Left renal cortex interstitium (tissue), 4 donors: Measurements from ENCODE around the gene ZNF791. TPM values are rescaled to one million over a fixed set of nuclear protein-coding genes. Genes with fewer than 3 reads are reported as not detected.
"Not testable (repeated sequence)": the region's sequence is repeated elsewhere in the genome, so short reads cannot be mapped to it uniquely, and the experiment has no call there.

Experiments used
- DNase-seq, 4 donors: peaks; one replicate each; pipeline ENCODE4 v3.0.0-alpha.2; 2013; ENCODE audit warnings: low read depth in 4 of 4, low spot score in 2 of 4, missing footprints in 1 of 4
- polyA plus RNA-seq, 4 donors: library from polyadenylated mRNA; unstranded; fragments of 120-200 nt; gene quantifications; one replicate each; pipeline ENCODE4 v1.2.1, GENCODE V29; 2013; ENCODE audit not compliant: insufficient read length in 4 of 4

The ZNF791 gene
- 10 to 100 TPM; 13.7 to 26.7 (median 20.9) TPM for polyA plus RNA-seq

- DNase-seq, result peak; percentile 91 to 98 (median 94)
Measured at GRCh38 chr19:12610540-12611360, at the start of gene ZNF791, which contains the start of gene ZNF490. Gene ZNF791, plus strand, starts transcription at chr19:12610920. Its CDS starts 160 bp downstream, at chr19:12611080. Gene ZNF490, minus strand, starts transcription at chr19:12610813. Its CDS starts 133 bp downstream, at chr19:12610680.

- DNase-seq, result peak; percentile 39 to 75 (median 60)
Measured at GRCh38 chr19:12564016-12564664, 46.6 kb upstream of the ZNF791 start.

GRCh38 chr19:12566380-12566779 is 44.3 kb upstream of the ZNF791 start:
- DNase-seq, result not testable (repeated sequence)

- DNase-seq, result no peak
Measured at GRCh38 chr19:12567951-12568350, 42.8 kb upstream of the ZNF791 start.

- DNase-seq, result no peak
Measured at GRCh38 chr19:12574036-12574435, 36.7 kb upstream of the ZNF791 start.

GRCh38 chr19:12578641-12579040 is 32.1 kb upstream of the ZNF791 start:
- no peak for DNase-seq

GRCh38 chr19:12580180-12580694 is 30.5 kb upstream of the ZNF791 start:
- no peak for DNase-seq

GRCh38 chr19:12581100-12581499 is 29.6 kb upstream of the ZNF791 start:
- no peak for DNase-seq

GRCh38 chr19:12596485-12596884 is 14.2 kb upstream of the ZNF791 start:
- no peak for DNase-seq

- no peak for DNase-seq
Measured at GRCh38 chr19:12596927-12597548, 13.7 kb upstream of the ZNF791 start.

GRCh38 chr19:12597594-12597993 is 13.1 kb upstream of the ZNF791 start:
- no peak for DNase-seq

- no peak for DNase-seq
Measured at GRCh38 chr19:12603714-12604113, 7.0 kb upstream of the ZNF791 start.

- DNase-seq, result no peak
Measured at GRCh38 chr19:12606796-12607195, 3.9 kb upstream of the ZNF791 start.

- no peak for DNase-seq
Measured at GRCh38 chr19:12607631-12608030, 3.1 kb upstream of the ZNF791 start.

- peak; percentile 65 to 80 (median 74) for DNase-seq
Measured at GRCh38 chr19:12611361-12611699, 610 bp downstream of the ZNF791 start.

GRCh38 chr19:12617646-12618045 is 6.9 kb downstream of the ZNF791 start:
- no peak for DNase-seq

- DNase-seq, result not testable (repeated sequence)
Measured at GRCh38 chr19:12621253-12622024, 10.7 kb downstream of the ZNF791 start.

- no peak for DNase-seq
Measured at GRCh38 chr19:12623361-12624031, 12.8 kb downstream of the ZNF791 start.

GRCh38 chr19:12626958-12627357 is 16.2 kb downstream of the ZNF791 start:
- no peak for DNase-seq
